Fibroblast of skin of back (primary cell): ENCODE data around the gene CES1.
"Not testable (repeated sequence)": the region's sequence is repeated elsewhere in the genome, so short reads cannot be mapped to it uniquely, and the experiment has no call there.

Experiments
- DNase-seq: peaks from one replicate; pipeline ENCODE4 v3.0.0-alpha.2; 2013

The CES1 gene

DNA sequence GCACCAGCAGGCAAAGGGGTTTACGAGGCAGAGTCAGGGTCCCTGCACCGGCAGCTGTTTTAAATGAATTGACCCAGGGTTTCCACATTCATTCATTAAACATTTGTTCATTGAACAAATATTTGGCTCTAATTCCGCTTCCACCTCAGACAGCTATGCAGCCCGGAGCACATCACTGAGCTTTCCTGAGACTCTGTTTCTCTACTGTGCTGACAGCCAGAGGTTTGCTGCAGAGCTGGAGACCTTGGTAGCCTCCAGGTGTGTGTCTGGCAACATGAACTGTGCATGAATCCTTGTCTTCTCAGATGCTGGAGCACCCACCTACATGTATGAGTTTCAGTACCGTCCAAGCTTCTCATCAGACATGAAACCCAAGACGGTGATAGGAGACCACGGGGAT, 42.7 kb downstream of the CES1 start:
- DNase-seq: not testable (repeated sequence)

DNA sequence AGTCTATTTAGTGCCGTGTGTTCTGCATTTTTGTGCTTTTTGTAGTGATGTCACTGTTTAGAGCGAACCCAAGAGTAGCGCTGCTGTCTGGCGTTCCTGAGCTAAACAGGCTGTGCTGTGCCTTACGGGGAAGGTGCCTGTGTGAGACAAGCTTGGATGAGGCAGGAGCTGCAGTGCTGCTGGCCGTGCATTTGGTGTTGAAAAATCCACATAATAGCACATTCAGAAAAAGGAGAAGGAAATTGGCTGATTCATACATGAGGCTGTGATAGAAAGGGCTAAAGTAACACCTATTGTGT, 50.2 kb downstream of the CES1 start:
- not testable (repeated sequence) for DNase-seq

DNA sequence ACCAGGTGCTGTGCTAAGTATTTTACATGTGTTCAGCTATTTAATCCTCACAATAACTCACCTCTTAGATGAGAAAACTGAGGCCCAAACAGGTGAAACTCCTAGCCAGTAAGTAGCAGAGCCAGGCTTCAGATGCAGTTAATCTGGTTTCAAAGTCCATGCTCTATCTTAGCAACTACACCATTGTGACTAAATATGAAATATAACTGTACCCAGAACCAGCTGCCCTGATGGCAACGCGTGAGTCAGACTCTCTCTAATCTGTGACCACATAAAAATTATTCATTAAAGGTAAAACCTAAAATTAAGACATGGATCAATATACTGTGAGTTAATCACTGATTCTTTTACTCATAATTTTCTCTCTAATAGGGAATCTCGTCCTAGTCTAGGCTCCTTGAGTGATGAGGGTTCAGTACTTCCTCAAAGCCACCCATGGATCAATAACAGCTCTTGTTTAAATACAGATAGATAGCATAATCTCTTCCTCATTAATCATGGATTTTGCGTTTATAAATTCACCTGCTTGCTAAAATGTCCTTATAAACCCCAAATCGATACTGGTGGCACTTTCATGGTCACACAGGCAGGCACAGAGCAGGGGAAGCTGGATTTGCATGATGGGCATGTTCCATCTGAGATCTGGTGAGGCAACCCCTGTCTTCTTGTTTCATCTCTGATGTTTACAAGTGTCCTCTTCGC, 50.7 kb downstream of the CES1 start:
- not testable (repeated sequence) for DNase-seq

DNA sequence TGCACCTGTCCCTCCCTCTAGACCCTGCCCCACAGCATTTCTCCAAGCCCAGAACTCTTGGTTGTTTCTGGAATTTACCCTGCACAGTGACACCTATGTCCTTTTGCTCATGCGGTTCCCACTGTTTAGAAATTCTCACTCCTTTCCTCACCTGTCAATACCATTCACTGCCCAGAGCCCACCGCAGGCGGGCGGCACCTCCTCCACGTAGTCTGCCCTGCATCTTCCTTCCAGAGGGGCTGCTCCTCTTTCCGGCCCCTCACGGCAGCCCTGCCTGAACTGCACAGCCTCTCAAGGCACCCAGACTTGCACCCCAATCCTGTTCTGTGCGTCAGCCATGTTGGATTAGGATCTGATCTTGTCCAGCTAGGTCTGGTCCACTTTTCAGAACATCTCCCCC, 51.4 kb downstream of the CES1 start:
- DNase-seq: not testable (repeated sequence)

DNA sequence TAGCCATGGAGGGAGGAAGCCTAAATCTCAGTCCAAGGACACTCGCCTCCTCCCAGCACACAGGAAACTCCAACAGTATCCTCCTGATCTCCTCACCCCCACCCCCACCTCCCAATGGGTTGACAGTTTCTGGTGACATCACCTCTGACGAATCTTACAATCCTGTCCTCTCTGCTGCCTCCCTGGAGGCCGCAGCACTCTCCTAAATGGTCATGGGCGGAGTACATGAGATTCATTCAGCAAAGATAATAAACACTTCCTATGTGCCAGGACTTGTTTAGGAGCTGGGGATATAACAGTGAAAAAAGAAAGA, 52.8 kb downstream of the CES1 start:
- DNase-seq: not testable (repeated sequence)

DNA sequence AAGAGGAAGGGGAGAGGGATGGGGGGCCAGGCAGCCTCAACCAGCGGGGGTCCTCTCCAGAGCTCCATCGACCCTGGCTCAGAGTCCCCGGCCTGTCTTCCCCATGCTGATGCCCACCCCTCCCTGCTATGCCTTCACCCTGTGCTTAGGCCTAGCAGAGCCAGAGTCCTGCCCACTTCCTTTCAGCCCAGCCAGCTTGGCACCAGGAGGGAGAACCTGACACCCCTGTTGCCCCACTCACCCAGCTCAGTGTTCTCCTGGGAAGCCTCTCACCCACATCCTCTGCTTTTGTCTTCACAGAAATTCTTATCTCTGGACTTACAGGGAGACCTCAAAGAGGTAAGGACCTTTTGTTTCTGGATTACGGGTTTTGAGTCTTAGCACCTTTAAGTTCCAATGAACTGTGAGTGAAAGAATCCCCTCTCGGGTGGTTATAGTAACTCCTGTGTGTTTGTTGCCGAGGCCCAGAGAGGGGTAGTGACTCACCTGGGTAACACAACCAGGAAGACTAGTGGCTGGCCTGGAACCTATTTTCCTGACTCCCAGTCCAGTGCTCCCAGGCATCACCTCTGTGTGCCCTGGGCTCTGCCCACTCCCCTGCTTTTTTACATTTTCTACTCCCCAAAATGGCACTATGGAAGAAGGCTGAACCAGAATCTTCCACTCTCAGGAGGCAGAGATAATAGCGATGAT, 53.3 kb downstream of the CES1 start:
- DNase-seq: no peak

DNA sequence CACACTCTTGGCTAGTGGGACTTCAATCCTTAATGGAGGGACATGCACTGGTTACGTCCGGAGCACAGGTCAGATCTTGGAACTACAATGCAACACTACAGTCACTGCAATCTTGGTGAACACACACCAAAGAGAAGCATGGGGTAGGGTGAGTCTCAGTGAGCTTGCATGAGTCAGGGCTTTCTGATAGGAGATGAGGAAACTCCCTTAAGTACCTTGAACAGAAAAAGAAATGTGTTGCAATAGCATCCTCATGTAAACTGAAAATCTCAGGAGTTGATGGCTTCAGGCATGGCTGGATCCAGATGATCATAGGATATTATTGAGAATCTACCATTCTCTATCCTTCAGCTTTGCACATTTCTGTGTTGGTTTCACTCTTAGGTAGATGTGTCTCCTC, 54.1 kb downstream of the CES1 start:
- no peak for DNase-seq

DNA sequence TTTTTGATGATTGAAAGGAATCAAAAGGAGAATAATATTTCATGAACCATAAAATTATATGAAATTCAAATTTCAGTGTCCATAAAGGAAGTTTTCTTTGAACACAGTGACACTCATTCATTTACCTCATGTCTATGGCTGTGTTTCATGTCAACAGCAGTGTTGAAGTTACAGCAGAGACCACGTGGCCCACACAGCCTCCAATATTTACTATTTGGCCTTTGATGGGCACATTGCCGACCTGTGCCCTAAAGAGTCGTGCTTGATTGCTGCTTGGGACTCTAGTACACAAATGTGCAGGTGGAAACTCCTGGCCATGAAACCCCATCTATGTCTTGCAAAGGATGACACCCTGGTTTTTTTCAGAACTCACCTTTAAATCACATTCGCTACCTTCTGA, 57.0 kb downstream of the CES1 start:
- DNase-seq: no peak

DNA sequence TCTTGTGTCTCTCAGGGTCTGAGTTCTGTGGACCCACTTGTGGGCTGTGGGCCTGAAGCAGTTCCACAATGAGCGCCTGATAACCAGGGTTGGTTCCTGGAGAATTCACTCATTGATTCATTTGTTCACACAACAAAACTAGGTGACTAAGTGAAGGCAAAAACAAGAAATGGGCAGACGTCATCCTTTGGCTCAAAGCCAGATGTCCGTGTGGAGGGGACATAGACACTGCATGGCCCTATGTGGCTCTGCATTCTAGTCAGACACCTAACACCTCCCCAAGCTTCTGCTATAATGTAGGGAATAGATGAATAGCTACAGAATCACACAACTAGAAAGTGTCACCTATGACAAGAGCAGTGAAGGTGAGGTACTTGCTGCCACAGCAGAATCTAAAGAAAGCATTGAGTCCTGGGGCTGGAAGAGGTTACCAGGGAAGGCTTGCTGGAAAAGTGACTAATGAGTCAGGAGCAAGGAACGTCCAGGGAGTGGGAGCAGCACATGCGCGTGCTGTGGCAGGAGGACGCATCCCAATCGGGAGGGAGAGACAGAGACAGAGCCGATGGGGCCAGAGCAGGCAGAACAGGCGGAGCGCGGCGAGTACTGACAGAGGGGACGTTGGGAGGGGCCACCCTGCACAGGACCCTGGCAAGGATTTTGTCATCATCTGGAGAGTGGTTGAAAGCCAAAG, 58.9 kb downstream of the CES1 start:
- no peak for DNase-seq

DNA sequence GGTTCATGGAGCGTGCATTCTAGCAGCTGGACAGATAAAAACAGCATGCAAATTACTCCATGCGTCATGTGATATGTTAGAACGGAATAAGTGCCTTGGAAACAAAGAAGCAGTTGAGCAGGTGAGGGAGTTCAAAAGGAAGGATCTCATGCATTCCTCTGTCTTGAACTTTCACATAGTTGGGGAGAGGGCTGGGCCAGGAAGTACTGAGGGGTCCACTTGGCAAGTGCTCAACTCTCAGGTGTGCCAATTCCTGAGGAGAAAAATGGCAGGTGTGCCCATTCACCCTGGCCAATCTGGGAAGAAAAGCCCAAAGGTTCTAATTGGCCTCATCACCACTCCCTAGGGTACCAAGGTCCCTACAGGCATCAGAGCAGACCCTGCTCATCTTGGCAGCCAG, 67.7 kb downstream of the CES1 start:
- no peak for DNase-seq

DNA sequence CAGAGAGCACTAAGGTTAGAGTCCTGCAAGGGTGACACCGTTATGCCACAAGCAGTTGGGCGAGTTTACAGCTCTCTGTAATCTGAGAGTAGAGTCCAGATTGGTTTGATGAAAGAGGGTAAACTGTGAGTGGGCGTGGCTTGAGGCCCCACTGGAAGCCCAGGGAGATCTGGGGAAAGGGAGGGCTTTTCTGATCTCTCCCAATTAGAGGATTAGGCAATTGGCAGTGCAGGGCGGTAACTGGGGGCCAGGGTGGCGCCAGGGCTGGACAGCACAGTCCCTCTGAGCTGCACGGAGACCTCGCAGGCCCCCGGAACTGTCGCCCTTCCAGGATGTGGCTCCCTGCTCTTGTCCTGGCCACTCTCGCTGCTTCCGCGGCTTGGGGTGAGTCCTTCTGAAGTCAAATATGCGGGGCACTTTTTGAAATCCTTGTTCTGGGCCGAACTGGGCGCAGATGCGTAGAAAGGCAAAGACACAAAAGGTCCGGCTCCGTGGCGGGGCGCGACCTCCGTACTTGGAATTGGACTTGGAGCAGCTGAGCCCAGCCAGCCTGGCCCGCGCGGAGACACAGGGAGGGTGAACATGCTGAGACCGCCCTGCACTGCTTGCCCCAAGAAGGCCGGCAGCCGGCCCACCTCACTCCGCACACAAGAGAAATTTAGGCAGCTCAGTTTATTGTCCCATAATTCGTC, 72.4 kb downstream of the CES1 start:
- no peak for DNase-seq

DNA sequence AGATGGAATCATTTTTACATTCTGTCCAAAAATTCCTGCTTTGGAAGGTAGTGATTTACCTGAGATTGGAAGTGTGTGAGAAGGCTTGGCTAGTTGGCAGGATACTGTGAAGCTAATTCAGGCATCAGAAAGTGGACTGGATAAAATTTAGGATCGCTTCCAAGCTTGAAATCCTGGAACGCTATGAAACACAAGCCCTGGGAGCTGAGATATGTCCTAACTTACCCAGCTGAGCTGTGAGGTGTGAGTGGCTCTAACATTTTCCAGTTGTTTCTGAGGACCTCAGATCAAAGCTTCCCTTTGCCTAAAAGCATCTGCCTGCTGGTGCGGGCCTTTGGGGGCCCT, 73.0 kb downstream of the CES1 start:
- not testable (repeated sequence) for DNase-seq

DNA sequence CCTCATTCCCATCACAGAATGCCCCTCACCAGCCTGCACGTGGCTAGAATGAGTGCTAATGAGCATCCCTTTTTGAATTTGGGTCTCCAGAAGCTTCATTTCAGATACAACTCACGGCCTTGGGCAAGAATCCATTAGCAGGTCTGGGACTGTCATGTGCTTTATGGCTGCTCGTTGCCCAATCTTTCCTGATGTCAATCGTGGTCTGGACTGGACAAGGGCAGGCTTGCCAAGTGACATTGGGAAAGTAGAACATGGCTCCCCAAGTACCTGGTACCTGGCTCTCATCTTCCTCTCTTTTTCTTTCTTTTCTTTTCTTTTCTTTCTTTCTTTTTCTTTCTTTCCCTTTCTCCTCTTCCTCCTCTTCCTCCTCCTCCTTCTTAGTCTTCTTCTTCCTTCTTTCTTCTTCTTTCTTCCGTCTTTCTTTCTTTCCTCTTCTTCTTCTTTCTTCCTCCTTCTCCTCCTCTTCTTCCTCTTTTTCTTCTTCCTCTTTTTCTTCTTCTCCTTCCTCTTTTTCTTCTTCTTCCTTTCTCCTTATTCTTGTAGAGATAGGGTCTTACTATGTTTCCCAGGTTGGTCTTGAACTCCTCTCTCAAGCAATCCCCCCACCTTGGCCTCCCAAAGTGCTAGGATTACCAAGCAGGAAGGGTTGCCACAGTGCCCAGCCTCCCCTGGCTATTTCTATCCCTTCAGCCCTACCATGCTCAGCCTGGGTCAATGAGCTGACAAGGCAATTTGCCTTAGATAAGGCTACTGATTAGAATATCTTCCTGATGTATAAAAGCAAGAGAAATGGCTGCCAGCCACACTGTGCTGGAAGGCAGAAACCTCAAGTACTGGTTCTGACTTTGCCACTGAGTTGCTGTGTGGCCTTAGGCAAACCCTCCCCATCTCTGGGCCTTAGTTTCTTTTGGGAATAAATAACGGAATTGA, 75.0 kb downstream of the CES1 start:
- not testable (repeated sequence) for DNase-seq

DNA sequence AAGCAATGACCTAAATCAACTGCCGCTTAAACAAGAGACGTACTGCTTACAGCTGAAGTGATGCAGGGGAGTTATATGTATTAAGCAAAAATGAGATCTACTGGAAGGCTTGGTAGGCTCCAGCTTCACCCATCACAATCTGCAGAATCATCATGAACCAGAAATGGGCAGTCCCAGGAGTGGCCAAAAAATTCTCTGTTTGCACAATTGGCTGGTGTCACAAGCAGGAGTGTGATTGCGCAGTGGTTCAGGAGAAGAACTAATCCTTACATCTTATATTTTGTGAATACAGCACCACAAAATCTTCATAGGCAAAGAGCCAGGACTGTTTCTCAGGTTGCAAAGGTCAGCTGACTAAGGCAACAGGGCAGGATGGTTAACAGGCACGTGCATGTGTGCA, 75.9 kb downstream of the CES1 start:
- DNase-seq: no peak

DNA sequence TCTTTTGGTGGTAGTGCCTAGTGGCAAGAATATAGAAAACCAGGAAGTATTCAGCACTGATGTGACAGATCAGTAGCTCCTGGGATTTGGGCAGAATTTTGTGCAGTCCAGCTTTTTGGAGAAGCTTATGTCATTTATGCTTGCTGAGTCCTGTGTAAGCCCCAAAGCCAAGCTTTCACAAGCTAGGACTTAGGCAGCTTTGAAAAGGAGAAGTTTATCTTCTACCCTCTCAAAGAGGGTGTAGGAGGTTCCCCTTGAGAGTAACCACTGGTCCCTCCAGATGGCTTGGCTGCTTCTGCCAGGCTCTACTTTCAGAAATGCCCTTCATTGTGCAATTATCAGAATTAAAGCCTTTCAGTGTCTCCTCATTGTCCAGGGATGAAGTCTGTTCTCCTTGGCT, 78.8 kb downstream of the CES1 start:
- no peak for DNase-seq

DNA sequence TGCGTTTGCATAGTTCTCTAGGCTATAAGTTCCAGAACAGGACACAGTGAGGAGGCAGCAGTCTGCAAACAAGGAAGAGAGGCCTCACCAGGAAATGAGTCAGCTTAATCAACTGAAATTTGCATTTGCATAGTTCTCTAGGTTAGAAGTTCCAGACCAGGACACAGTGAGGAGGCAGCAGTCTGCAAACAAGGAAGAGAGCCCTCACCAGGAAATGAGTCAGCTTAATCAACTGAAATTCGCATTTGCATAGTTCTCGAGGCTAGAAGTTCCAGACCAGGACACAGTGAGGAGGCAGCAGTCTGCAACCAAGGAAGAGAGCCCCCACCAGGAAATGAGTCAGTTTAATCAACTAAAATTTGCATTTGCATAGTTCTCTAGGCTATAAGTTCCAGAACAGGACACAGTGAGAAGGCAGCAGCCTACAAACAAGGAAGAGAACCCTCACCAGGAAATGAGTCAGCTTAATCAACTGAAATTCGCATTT, 79.7 kb downstream of the CES1 start:
- DNase-seq: not testable (repeated sequence)
